HPDE6-E6E7 (cell line): ENCODE measurements around the gene NHLRC2.
A peak's percentile ranks its signal among the peaks of the same experiment; 100 is the strongest.

Experiments
- DNase-seq: peaks from one replicate; pipeline ENCODE4 v3.0.0; 2011; ENCODE audit warnings: missing footprints; ENCODE audit errors: extremely low spot score

Gene NHLRC2

GRCh38 chr10:113911839-113912238 lies 57.4 kb downstream of the NHLRC2 start:
- DNase-seq: no peak

GRCh38 chr10:113912582-113912981 lies 58.1 kb downstream of the NHLRC2 start:
- no peak for DNase-seq

- DNase-seq: no peak
Measured at GRCh38 chr10:113914956-113915355, 60.5 kb downstream of the NHLRC2 start.

GRCh38 chr10:113915540-113915939 lies 61.1 kb downstream of the NHLRC2 start:
- DNase-seq: no peak

GRCh38 chr10:113916053-113916452 lies 61.6 kb downstream of the NHLRC2 start:
- no peak for DNase-seq

GRCh38 chr10:113917636-113918035 lies 63.2 kb downstream of the NHLRC2 start:
- no peak for DNase-seq

- DNase-seq: no peak
Measured at GRCh38 chr10:113920114-113920513, 65.7 kb downstream of the NHLRC2 start.

GRCh38 chr10:113920875-113921274 lies 66.4 kb downstream of the NHLRC2 start:
- peak; percentile 31 for DNase-seq

GRCh38 chr10:113921561-113922370 lies 67.3 kb downstream of the NHLRC2 start:
- no peak for DNase-seq

- DNase-seq: no peak
Measured at GRCh38 chr10:113922787-113923570, 68.5 kb downstream of the NHLRC2 start.

GRCh38 chr10:113924186-113924585 lies 69.7 kb downstream of the NHLRC2 start:
- DNase-seq: no peak

GRCh38 chr10:113924664-113925063 lies 70.2 kb downstream of the NHLRC2 start:
- DNase-seq: no peak

- DNase-seq: no peak
Measured at GRCh38 chr10:113927440-113927839, 73.0 kb downstream of the NHLRC2 start.

GRCh38 chr10:113928830-113929229 lies 74.4 kb downstream of the NHLRC2 start:
- DNase-seq: no peak

- DNase-seq: no peak
Measured at GRCh38 chr10:113929522-113929921, 75.1 kb downstream of the NHLRC2 start.

GRCh38 chr10:113930482-113931057 lies 76.1 kb downstream of the NHLRC2 start:
- DNase-seq: no peak

- no peak for DNase-seq
Measured at GRCh38 chr10:113932854-113933253, 78.4 kb downstream of the NHLRC2 start.

GRCh38 chr10:113933894-113934532 lies 79.6 kb downstream of the NHLRC2 start:
- DNase-seq: no peak

GRCh38 chr10:113937258-113937657 lies 82.8 kb downstream of the NHLRC2 start:
- DNase-seq: no peak

GRCh38 chr10:113937756-113938155 lies 83.3 kb downstream of the NHLRC2 start:
- no peak for DNase-seq

GRCh38 chr10:113939212-113939860 lies 84.9 kb downstream of the NHLRC2 start:
- DNase-seq: no peak

GRCh38 chr10:113941140-113941539 lies 86.7 kb downstream of the NHLRC2 start:
- no peak for DNase-seq
